Spleen (tissue), 7 donors: ENCODE results near the gene B2M.

Experiments
- CTCF ChIP-seq, 11 experiments: fragments of 200-600 bp in 7 of 11; fragments of 450-650 bp in 4 of 11; sonication (generic) in 4 of 11; IDR thresholded peaks in 8 of 11; conservative IDR thresholded peaks in 3 of 11; 1 replicate in 7 of 11; 2 replicates in 4 of 11; pipeline versions ENCODE4 v1.4.0 to v1.8.0; 2016 to 2021; ENCODE audit warnings: antibody characterized with exemption in 11 of 11, inconsistent platforms in 4 of 11, mild to moderate bottlenecking in 1 of 11
- POLR2A ChIP-seq, 3 donors: fragments of 450-650 bp; IDR thresholded peaks; one replicate each; pipeline ENCODE4 v1.5.1; 2017; ENCODE audit warnings: antibody characterized with exemption in 3 of 3, mild to moderate bottlenecking in 1 of 3
- POLR2AphosphoS5 ChIP-seq, 3 donors: sonication (generic); formaldehyde crosslinking; IDR thresholded peaks; one replicate each; pipeline ENCODE4 v1.5.1; 2017; ENCODE audit warnings: antibody characterized with exemption in 3 of 3
- donor health status: DM: no; HTN: no; CAD: no; lungs with moderate emphysema.
- donor health status: DM: no; HTN: no; CAD: no.
- donor health status: DM: no; HTN: no; CAD: no.

- no peak for TF ChIP-seq CTCF (IDR thresholded peaks at IDR 0.05 in 8 of 11, conservative IDR thresholded peaks at IDR 0.05 in 3 of 11)
- TF ChIP-seq POLR2AphosphoS5 (IDR thresholded peaks at IDR 0.05) = peak; percentile 54 to 92 (median 76)
- TF ChIP-seq POLR2A (IDR thresholded peaks at IDR 0.05) = peak in 1 of 3 donors; percentile 77
Measured at GRCh38 chr15:44712346-44713005, 1.2 kb downstream of the B2M start.
